ENCODE data around the gene KRTAP5-1. TPM values are rescaled to one million over a fixed set of nuclear protein-coding genes. Genes with fewer than 3 reads are reported as not detected.

Gene KRTAP5-1
- polyA plus RNA-seq, 1 of the 3 experiments (the other 2 are of a cell fraction) = not detected

- Histone ChIP-seq H3K27ac (ENCODE audit: low read depth in 2 of 2, low read length in 1 of 2) (peak overlapping the region in 1 of 2 experiments; percentile 71; a peak in 1 of 4 replicates), H3F3A (replicated peaks; ENCODE audit: insufficient read depth) (no peaks in the 10 kb centered on the region), H2AFZ (ENCODE audit: low read depth) (no peak overlapping the region), H3K9me3 (no peaks in the 10 kb centered on the region), H3K9ac (no peak overlapping the region), H3K4me3 (ENCODE audit: low read depth in 2 of 2, low read length in 1 of 2) (no peak overlapping the region), H3K27me3 (ENCODE audit: insufficient read depth) (no peaks in the 10 kb centered on the region), H3K36me3 (replicated peaks in 1 of 2; ENCODE audit: control insufficient read depth in 1 of 2, insufficient read depth in 2 of 2, low read length in 1 of 2) (no peaks in the 10 kb centered on the region), H3K9me2 (no peaks in the 10 kb centered on the region), H4K20me1 (ENCODE audit: insufficient read depth) (0 out of 2 replicates have a peak, but pooled peaks cover under 1% of the 10 kb centered on the region), H3K79me2 (ENCODE audit: insufficient read depth) (no peaks in the 10 kb centered on the region), H3K4me1 (ENCODE audit: control insufficient read depth in 1 of 2, insufficient read depth in 2 of 2, low read depth in 1 of 2, low read length in 1 of 2) (peaks cover 9 to 12% of the 10 kb centered on the region in 2 experiments; a peak in 2 of 4 replicates), H3K4me2 (no peak overlapping the region)
- TF ChIP-seq GABPA (IDR thresholded peaks at IDR 0.05; ENCODE audit: low read depth) (no peak), CTCF (IDR thresholded peaks at IDR 0.05) (no peak), PBX3 (IDR thresholded peaks at IDR 0.05) (no peak), RCOR1 (IDR thresholded peaks at IDR 0.05; ENCODE audit: low read length) (no peak), POLR2AphosphoS5 (IDR thresholded peaks at IDR 0.05; ENCODE audit: low read depth, low read length) (no peak), REST (IDR thresholded peaks at IDR 0.05; ENCODE audit: low read depth, low read length) (no peak), MAX (IDR thresholded peaks at IDR 0.05; ENCODE audit: low read depth) (no peak)
- CTCF ChIA-PET = interaction anchor here (0.6 to 5.3 kb wide), 4 partner anchors 13 to 44 kb away, joined by 3 to 52 read pairs (median 13); partner anchors contain the start of gene KRTAP5-2
- POLR2A ChIA-PET = interaction anchor here (1.3 kb wide), 1 partner anchor 9 kb away, joined by 3 read pairs; no protein-coding TSS in a partner anchor
- DNase-seq = no peak
- WGBS (ENCODE audit: low lambda C conversion rate) = 93% methylated on average over 8 of the region's 15 CpGs
These were observed 25.0 kb downstream of the KRTAP5-1 start for GRCh38 chr11:1560002-1560648.

Measured in SK-N-SH (cell line).